ENCODE results near the gene TMEM272. TPM values are rescaled to one million over a fixed set of nuclear protein-coding genes. Genes with fewer than 3 reads are reported as not detected.

TMEM272 gene
- total RNA-seq, 4 donors from 2014 or later = 0.40 to 0.57 TPM; not detected in 2

- H3K4me3 ChIP-seq = no peak overlapping the region
- H3K4me1 ChIP-seq = peaks cover 0 to 25% (median 8%) of the 10 kb centered on the region in 4 donors
These were observed 43.3 kb downstream of the TMEM272 start for GRCh38 chr13:51801631-51802099.

GRCh38 chr13:51800486-51800885, 44.5 kb downstream of the TMEM272 start:
- Histone ChIP-seq H3K27ac (no peak overlapping the region), H3K4me1 (peaks cover 0 to 25% (median 8%) of the 10 kb centered on the region in 4 donors), H3K4me3 (no peak overlapping the region), H3K9me3 (no peaks in the 10 kb centered on the region), H3K36me3 (no peaks in the 10 kb centered on the region), H3K27me3 (no peaks in the 10 kb centered on the region)
- peak in 1 of 3 donors; percentile 40 for DNase-seq
- no peak for TF ChIP-seq POLR2A (IDR thresholded peaks at IDR 0.05)
- TF ChIP-seq, protein P1, sequence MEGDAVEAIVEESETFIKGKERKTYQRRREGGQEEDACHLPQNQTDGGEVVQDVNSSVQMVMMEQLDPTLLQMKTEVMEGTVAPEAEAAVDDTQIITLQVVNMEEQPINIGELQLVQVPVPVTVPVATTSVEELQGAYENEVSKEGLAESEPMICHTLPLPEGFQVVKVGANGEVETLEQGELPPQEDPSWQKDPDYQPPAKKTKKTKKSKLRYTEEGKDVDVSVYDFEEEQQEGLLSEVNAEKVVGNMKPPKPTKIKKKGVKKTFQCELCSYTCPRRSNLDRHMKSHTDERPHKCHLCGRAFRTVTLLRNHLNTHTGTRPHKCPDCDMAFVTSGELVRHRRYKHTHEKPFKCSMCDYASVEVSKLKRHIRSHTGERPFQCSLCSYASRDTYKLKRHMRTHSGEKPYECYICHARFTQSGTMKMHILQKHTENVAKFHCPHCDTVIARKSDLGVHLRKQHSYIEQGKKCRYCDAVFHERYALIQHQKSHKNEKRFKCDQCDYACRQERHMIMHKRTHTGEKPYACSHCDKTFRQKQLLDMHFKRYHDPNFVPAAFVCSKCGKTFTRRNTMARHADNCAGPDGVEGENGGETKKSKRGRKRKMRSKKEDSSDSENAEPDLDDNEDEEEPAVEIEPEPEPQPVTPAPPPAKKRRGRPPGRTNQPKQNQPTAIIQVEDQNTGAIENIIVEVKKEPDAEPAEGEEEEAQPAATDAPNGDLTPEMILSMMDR (IDR thresholded peaks at IDR 0.05) = no peak

More at GRCh38 chr13:51801631-51802099, 43.3 kb downstream of the TMEM272 start:
- DNase-seq = peak in 2 of 3 donors; percentile 88 to 89
- H3K9me3 ChIP-seq = no peaks in the 10 kb centered on the region
- peak overlapping the region in 3 of 4 donors; percentile 100 for H3K27ac ChIP-seq
- no peaks in the 10 kb centered on the region for H3K27me3 ChIP-seq
- TF ChIP-seq, protein P1 (IDR thresholded peaks at IDR 0.05) = peak in 3 of 6 experiments; percentile 40 to 43 (median 40)
- TF ChIP-seq POLR2A (IDR thresholded peaks at IDR 0.05) = no peak
- H3K36me3 ChIP-seq = no peaks in the 10 kb centered on the region

- H3K27ac ChIP-seq = no peak overlapping the region
- DNase-seq = peak in 1 of 3 donors; percentile 44
- no peaks in the 10 kb centered on the region for H3K36me3 ChIP-seq
- no peaks in the 10 kb centered on the region for H3K27me3 ChIP-seq
- TF ChIP-seq, protein P1 (IDR thresholded peaks at IDR 0.05) = no peak
- TF ChIP-seq POLR2A (IDR thresholded peaks at IDR 0.05) = no peak
- H3K4me1 ChIP-seq = peaks cover 3 to 21% (median 8%) of the 10 kb centered on the region in 4 donors
- no peaks in the 10 kb centered on the region for H3K9me3 ChIP-seq
- no peak overlapping the region for H3K4me3 ChIP-seq
These were observed 45.7 kb downstream of the TMEM272 start for GRCh38 chr13:51799261-51799660.

DNA sequence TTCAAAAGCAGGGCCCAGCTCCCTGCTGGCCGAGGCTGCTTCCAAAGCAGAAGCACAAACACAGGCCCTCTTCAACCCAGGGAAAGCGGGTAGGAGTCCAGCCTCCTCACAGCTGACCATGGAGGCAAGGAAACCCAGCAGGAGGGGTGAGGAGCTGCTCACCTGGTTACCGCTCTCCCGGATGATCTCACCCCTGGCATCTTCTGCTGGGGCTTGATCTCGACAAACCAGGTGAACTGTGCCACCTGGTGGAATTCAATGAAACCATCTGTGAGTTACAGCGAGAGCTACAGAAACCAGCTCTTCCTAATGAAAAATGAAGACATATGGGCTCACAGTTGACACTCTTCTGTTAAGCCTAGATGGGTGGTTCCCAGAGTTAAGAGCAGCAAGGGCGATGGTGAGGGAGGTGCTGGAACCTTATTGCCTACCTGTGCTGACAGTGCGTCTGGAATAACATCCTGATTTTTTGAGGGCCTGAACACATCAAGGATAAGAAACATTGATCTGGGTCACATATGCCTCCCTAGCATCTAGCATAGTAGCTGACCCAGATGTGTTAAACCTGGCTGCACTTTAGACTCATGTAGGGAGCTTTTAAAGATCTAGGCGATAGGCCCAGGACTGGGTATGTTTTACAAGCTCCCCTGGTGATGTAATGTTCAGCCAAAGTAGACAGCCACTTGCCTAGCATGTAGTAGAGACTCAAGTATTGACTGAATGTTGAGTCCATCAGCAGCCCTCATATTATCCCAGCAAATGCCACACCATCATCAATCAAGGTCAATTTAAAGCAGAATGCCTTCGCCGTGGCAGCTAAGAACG, 47.1 kb downstream of the TMEM272 start:
- H3K4me3 ChIP-seq = no peak overlapping the region
- no peaks in the 10 kb centered on the region for H3K27me3 ChIP-seq
- no peak overlapping the region for H3K27ac ChIP-seq
- peak in 2 of 3 donors; percentile 53 to 80 for DNase-seq
- no peaks in the 10 kb centered on the region for H3K36me3 ChIP-seq
- H3K9me3 ChIP-seq = no peaks in the 10 kb centered on the region
- peaks cover 3 to 17% (median 6%) of the 10 kb centered on the region in 4 donors for H3K4me1 ChIP-seq
- TF ChIP-seq, protein P1 (IDR thresholded peaks at IDR 0.05) = peak; percentile 38 to 77 (median 65)
- no peak for TF ChIP-seq POLR2A (IDR thresholded peaks at IDR 0.05)

GRCh38 chr13:51796546-51796945, 48.4 kb downstream of the TMEM272 start:
- Histone ChIP-seq H3K4me1 (peaks cover 0 to 6% (median 3%) of the 10 kb centered on the region in 4 donors), H3K9me3 (no peaks in the 10 kb centered on the region), H3K27me3 (no peaks in the 10 kb centered on the region), H3K36me3 (no peaks in the 10 kb centered on the region), H3K4me3 (no peak overlapping the region), H3K27ac (no peak overlapping the region)
- no peak for TF ChIP-seq POLR2A (IDR thresholded peaks at IDR 0.05)
- TF ChIP-seq, protein P1 (IDR thresholded peaks at IDR 0.05) = no peak
- DNase-seq = no peak

All from Peyer's patch (tissue), 4 donors.